H9 (cell line): Measurements from ENCODE around the gene TMEM87A. TPM values are rescaled to one million over a fixed set of nuclear protein-coding genes. Genes with fewer than 3 reads are reported as not detected.

Experiments
- DNase-seq: peaks from one replicate; pipeline ENCODE4 v3.0.0-alpha.2; 2017
- H2AFZ ChIP-seq: one replicate; pipeline ENCODE4 v1.6.1; 2013; ENCODE audit warnings: mild to moderate bottlenecking, low read length, control low read depth, moderate library complexity
- H2AK5ac ChIP-seq: 2 replicates; pipeline ENCODE4 v1.6.1; 2013; ENCODE audit warnings: low read length, control low read depth, mixed read lengths; ENCODE audit not compliant: insufficient read length
- H2BK120ac ChIP-seq: one replicate; pipeline ENCODE4 v1.6.1; 2013; ENCODE audit warnings: low read depth, mild to moderate bottlenecking, low read length, control low read depth, inconsistent platforms; ENCODE audit not compliant: poor library complexity, severe bottlenecking
- H2BK12ac ChIP-seq: 2 replicates; pipeline ENCODE4 v1.6.1; 2013; ENCODE audit warnings: low read length, control low read depth, mixed read lengths, low read depth; ENCODE audit not compliant: insufficient read length
- H2BK15ac ChIP-seq: 2 replicates; pipeline ENCODE4 v1.6.1; 2013; ENCODE audit warnings: low read depth, low read length, control low read depth
- H2BK20ac ChIP-seq: one replicate; pipeline ENCODE4 v1.6.1; 2013; ENCODE audit warnings: low read depth, mild to moderate bottlenecking, low read length, control low read depth, inconsistent platforms; ENCODE audit not compliant: poor library complexity, severe bottlenecking
- H2BK5ac ChIP-seq: 2 replicates; pipeline ENCODE4 v1.6.1; 2013; ENCODE audit warnings: low read length, control low read depth, mixed read lengths; ENCODE audit not compliant: insufficient read length
- H3K14ac ChIP-seq: 2 replicates; pipeline ENCODE4 v1.6.1; 2013; ENCODE audit warnings: low read length, control low read depth; ENCODE audit not compliant: insufficient read depth
- H3K18ac ChIP-seq: 2 replicates; pipeline ENCODE4 v1.6.1; 2013; ENCODE audit warnings: low read depth, mild to moderate bottlenecking, mixed read lengths, low read length, control low read depth; ENCODE audit not compliant: insufficient read length
- H3K23ac ChIP-seq: 2 replicates; pipeline ENCODE4 v1.6.1; 2013; ENCODE audit warnings: low read length, control low read depth, mixed read lengths, low read depth; ENCODE audit not compliant: insufficient read length
- H3K23me2 ChIP-seq: 2 replicates; pipeline ENCODE4 v1.6.1; 2013; ENCODE audit warnings: low read depth, mild to moderate bottlenecking, mixed read lengths, low read length, control low read depth; ENCODE audit not compliant: insufficient read length, poor library complexity, severe bottlenecking
- H3K27ac ChIP-seq: 2 replicates; pipeline ENCODE4 v1.5.1; 2013; ENCODE audit warnings: low read length, control low read depth, mixed read lengths, low read depth; ENCODE audit not compliant: insufficient read length
- H3K27me3 ChIP-seq: 2 replicates; pipeline ENCODE4 v1.6.1; 2013; ENCODE audit warnings: low read length, control low read depth, inconsistent platforms; ENCODE audit not compliant: insufficient read depth
- H3K4ac ChIP-seq: 2 replicates; pipeline ENCODE4 v1.6.1; 2013; ENCODE audit warnings: low read depth, mild to moderate bottlenecking, control low read depth, inconsistent platforms, low read length, moderate library complexity
- H3K4me1 ChIP-seq: 2 replicates; pipeline ENCODE4 v1.6.1; 2013; ENCODE audit warnings: low read length, control low read depth, inconsistent platforms; ENCODE audit not compliant: insufficient read depth
- H3K4me2 ChIP-seq: 2 replicates; pipeline ENCODE4 v1.6.1; 2013; ENCODE audit warnings: low read length, control low read depth, mixed read lengths; ENCODE audit not compliant: insufficient read length, insufficient read depth
- H3K56ac ChIP-seq: 2 replicates; pipeline ENCODE4 v1.6.1; 2013; ENCODE audit warnings: low read depth, mild to moderate bottlenecking, mixed read lengths, low read length, control low read depth; ENCODE audit not compliant: insufficient read length
- H3K79me1 ChIP-seq: 2 replicates; pipeline ENCODE4 v1.6.1; 2013; ENCODE audit warnings: low read depth, mild to moderate bottlenecking, moderate library complexity, low read length, control low read depth, inconsistent platforms; ENCODE audit not compliant: insufficient read depth, poor library complexity, severe bottlenecking
- H3K79me2 ChIP-seq: 2 replicates; pipeline ENCODE4 v1.6.1; 2013; ENCODE audit warnings: low read length, control low read depth, inconsistent platforms; ENCODE audit not compliant: insufficient read depth
- H3K9ac ChIP-seq: 2 replicates; pipeline ENCODE4 v1.6.1; 2013; ENCODE audit warnings: low read length, control low read depth, mixed read lengths; ENCODE audit not compliant: insufficient read length; ENCODE audit errors: extremely low read depth
- H3K9me3 ChIP-seq: one replicate; pipeline ENCODE4 v1.6.1; 2013; ENCODE audit warnings: low read depth, low read length, inconsistent platforms; ENCODE audit not compliant: control insufficient read depth
- H3T11ph ChIP-seq: one replicate; pipeline ENCODE4 v1.6.1; 2013; ENCODE audit warnings: mild to moderate bottlenecking, low read length, control low read depth, inconsistent platforms
- H4K20me1 ChIP-seq: one replicate; pipeline ENCODE4 v1.6.1; 2013; ENCODE audit not compliant: control insufficient read depth, insufficient read length, insufficient read depth
- H4K5ac ChIP-seq: 2 replicates; pipeline ENCODE4 v1.6.1; 2013; ENCODE audit warnings: low read depth, mild to moderate bottlenecking, mixed read lengths, low read length, control low read depth; ENCODE audit not compliant: insufficient read length
- H4K8ac ChIP-seq: replicated peaks from 2 replicates; pipeline ENCODE4 v1.6.1; 2013; ENCODE audit warnings: low read length, control low read depth, mixed read lengths, low read depth; ENCODE audit not compliant: insufficient read length
- H4K91ac ChIP-seq: 2 replicates; pipeline ENCODE4 v1.6.1; 2013; ENCODE audit warnings: low read depth, mild to moderate bottlenecking, moderate library complexity, mixed read lengths, low read length, control low read depth; ENCODE audit not compliant: insufficient read length
- H3K27ac Mint-ChIP-seq, 3 experiments: 2 replicates in 2 of 3; 3 replicates in 1 of 3; pipeline ENCODE4 v1.8.0; 2020 to 2021; ENCODE audit warnings: mixed read lengths in 3 of 3, mild to moderate bottlenecking in 1 of 3, moderate library complexity in 1 of 3
- H3K27me3 Mint-ChIP-seq: 2 replicates; pipeline ENCODE4 v1.8.0; 2021; ENCODE audit warnings: low read depth, mild to moderate bottlenecking, moderate library complexity, mixed read lengths
- H3K36me3 Mint-ChIP-seq, 3 experiments: 2 replicates in 2 of 3; 3 replicates in 1 of 3; pipeline ENCODE4 v1.8.0; 2020 to 2021; ENCODE audit warnings: low read depth in 3 of 3, mixed read lengths in 3 of 3; ENCODE audit not compliant: insufficient read depth in 1 of 3
- H3K4me1 Mint-ChIP-seq, 2 experiments: 2 replicates each; pipeline ENCODE4 v1.8.0; 2020; ENCODE audit warnings: mixed read lengths in 2 of 2
- H3K4me3 Mint-ChIP-seq, 2 experiments: 2 replicates in 1 of 2; 3 replicates in 1 of 2; pipeline ENCODE4 v1.8.0; 2020 to 2021; ENCODE audit warnings: mild to moderate bottlenecking in 2 of 2, mixed read lengths in 2 of 2, moderate library complexity in 1 of 2
- H3K9me3 Mint-ChIP-seq, 2 experiments: 2 replicates in 1 of 2; 3 replicates in 1 of 2; pipeline ENCODE4 v1.8.0; 2020; ENCODE audit warnings: mild to moderate bottlenecking in 2 of 2, mixed read lengths in 2 of 2, moderate library complexity in 1 of 2
- WGBS: extraction: QIAGEN DNeasy Blood & Tissue Kit; methylation state at CpG from one replicate; pipeline ENCODE4 v1.1.7; 2013; ENCODE audit warnings: missing lambda C conversion rate, low lambda C conversion rate, mixed read lengths; ENCODE audit not compliant: insufficient read length; ENCODE audit errors: extremely low coverage; 5-methylcytosine and 5-hydroxymethylcytosine counted together
- total RNA-seq: library from RNA; stranded (reverse); gene quantifications from 2 replicates; pipeline ENCODE4 v1.2.1, GENCODE V29; 2021
- TF ChIP-seq, protein P1 (sequence below): fragments of 200-600 bp; sonication (generic); conservative IDR thresholded peaks from 3 replicates; pipeline ENCODE4 v1.8.0; 2021; ENCODE audit warnings: antibody characterized with exemption, mild to moderate bottlenecking

The TMEM87A gene
- total RNA-seq, 1 experiment from 2014 or later = 46.7 TPM

GRCh38 chr15:42226648-42227047 is 46.6 kb downstream of the TMEM87A start:
- Histone ChIP-seq H3K56ac (no peak overlapping the region), H4K91ac (no peak overlapping the region), H3K79me1 (no peaks in the 10 kb centered on the region), H3K14ac (no peak overlapping the region), H2BK5ac (no peak overlapping the region), H3K9ac (no peak overlapping the region), H3K18ac (no peak overlapping the region), H3K23me2 (no peaks in the 10 kb centered on the region), H2BK15ac (no peak overlapping the region), H3K9me3 (no peaks in the 10 kb centered on the region), H2BK120ac (no peak overlapping the region), H2AK5ac (no peak overlapping the region), H3K79me2 (no peaks in the 10 kb centered on the region), H3K4me1 (no peaks in the 10 kb centered on the region), H3K27me3 (no peaks in the 10 kb centered on the region), H3K4me2 (no peak overlapping the region), H2BK20ac (no peak overlapping the region), H4K20me1 (no peaks in the 10 kb centered on the region), H3T11ph (no peak overlapping the region), H2AFZ (no peak overlapping the region), H4K5ac (no peak overlapping the region), H3K27ac (no peak overlapping the region), H3K23ac (no peak overlapping the region), H3K4ac (no peak overlapping the region), H4K8ac (no peak overlapping the region), H2BK12ac (no peak overlapping the region)
- WGBS = no CpG with 5 or more reads among the region's 5 CpGs
- Mint-ChIP-seq H3K9me3 (no peaks in the 10 kb centered on the region), H3K36me3 (peaks cover 8 to 77% (median 47%) of the 10 kb centered on the region in 3 experiments; a peak in 5 of 7 replicates), H3K27ac (no peak overlapping the region), H3K4me1 (no peaks in the 10 kb centered on the region), H3K27me3 (no peaks in the 10 kb centered on the region), H3K4me3 (no peak overlapping the region)
- TF ChIP-seq, protein P1, sequence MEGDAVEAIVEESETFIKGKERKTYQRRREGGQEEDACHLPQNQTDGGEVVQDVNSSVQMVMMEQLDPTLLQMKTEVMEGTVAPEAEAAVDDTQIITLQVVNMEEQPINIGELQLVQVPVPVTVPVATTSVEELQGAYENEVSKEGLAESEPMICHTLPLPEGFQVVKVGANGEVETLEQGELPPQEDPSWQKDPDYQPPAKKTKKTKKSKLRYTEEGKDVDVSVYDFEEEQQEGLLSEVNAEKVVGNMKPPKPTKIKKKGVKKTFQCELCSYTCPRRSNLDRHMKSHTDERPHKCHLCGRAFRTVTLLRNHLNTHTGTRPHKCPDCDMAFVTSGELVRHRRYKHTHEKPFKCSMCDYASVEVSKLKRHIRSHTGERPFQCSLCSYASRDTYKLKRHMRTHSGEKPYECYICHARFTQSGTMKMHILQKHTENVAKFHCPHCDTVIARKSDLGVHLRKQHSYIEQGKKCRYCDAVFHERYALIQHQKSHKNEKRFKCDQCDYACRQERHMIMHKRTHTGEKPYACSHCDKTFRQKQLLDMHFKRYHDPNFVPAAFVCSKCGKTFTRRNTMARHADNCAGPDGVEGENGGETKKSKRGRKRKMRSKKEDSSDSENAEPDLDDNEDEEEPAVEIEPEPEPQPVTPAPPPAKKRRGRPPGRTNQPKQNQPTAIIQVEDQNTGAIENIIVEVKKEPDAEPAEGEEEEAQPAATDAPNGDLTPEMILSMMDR = no peak
- no peak for DNase-seq
